ENCODE measurements around the gene SLAMF1. TPM values are rescaled to one million over a fixed set of nuclear protein-coding genes. Genes with fewer than 3 reads are reported as not detected.
A peak's percentile ranks its signal among the peaks of the same experiment; 100 is the strongest.
"Not testable (repeated sequence)": the region's sequence is repeated elsewhere in the genome, so short reads cannot be mapped to it uniquely, and the experiment has no call there.

Gene SLAMF1
- total and polyA plus RNA-seq, 2 of the 13 experiments (the other 11 are each of a cell fraction or from before 2014, with no cell fraction given), result not detected

- H3K27me3 ChIP-seq (ENCODE audit: control insufficient read depth in 1 of 2, insufficient read depth in 2 of 2, low read length in 2 of 2); H3K9me3 ChIP-seq (ENCODE audit: low read length); H3K4me1 ChIP-seq (ENCODE audit: insufficient read depth, low read length); DNase-seq (ENCODE audit: low spot score); H3K4me3 ChIP-seq (replicated peaks in 1 of 3; ENCODE audit: insufficient read depth in 1 of 3, low read depth in 2 of 3, low read length in 3 of 3); H3K36me3 ChIP-seq (replicated peaks in 1 of 2; ENCODE audit: control insufficient read depth in 1 of 2, insufficient read depth in 2 of 2, low read length in 2 of 2); POLR2A ChIA-PET; FAIRE-seq; H3K9ac ChIP-seq (ENCODE audit: insufficient read depth, low read depth, low read length); H3K27ac ChIP-seq (ENCODE audit: extremely low read length, insufficient read depth, low read length); H2AFZ ChIP-seq (ENCODE audit: low read length); H3K4me2 ChIP-seq (ENCODE audit: low read depth, low read length); intact Hi-C loops (cut with micrococcal nuclease; ENCODE audit: unreplicated experiment); BruUV-seq (replicated peaks); H3K79me2 ChIP-seq (ENCODE audit: insufficient read depth, low read length); in situ Hi-C loops (cut with HindIII; ENCODE audit: extremely low pct_ligation_motif_present, low pct_unique_long_range_greater_than_20kb); H4K20me1 ChIP-seq (ENCODE audit: insufficient read depth, low read length); CTCF ChIA-PET (ENCODE audit: low intra/inter-chr PET ratio, low total read pairs); ATAC-seq: not testable (repeated sequence)
- WGBS (ENCODE audit: low lambda C conversion rate), result 0% methylated on average over 2 of the region's 2 CpGs
- peak; percentile 89; the same call in 1 of the 2 replicates for TF ChIP-seq SETDB1 (CRISPR knock-in tag; IDR thresholded peaks at IDR 0.05; ENCODE audit: borderline replicate concordance)
These were observed 84.1 kb downstream of the SLAMF1 start for GRCh38 chr1:160562745-160563144.

GRCh38 chr1:160560806-160561205 is 86.0 kb downstream of the SLAMF1 start:
- no TSS peak for BruUV-seq (replicated peaks)
- POLR2A ChIA-PET, result no interaction called here
- no peak for TF ChIP-seq GRHL1 (CRISPR knock-in tag; conservative IDR thresholded peaks at IDR 0.05)
- no peak for TF ChIP-seq GMEB2 (CRISPR knock-in tag; IDR thresholded peaks at IDR 0.05; ENCODE audit: low read depth)
- TF ChIP-seq HDAC2 (CRISPR knock-in tag; IDR thresholded peaks at IDR 0.05), result no peak
- TF ChIP-seq SALL2 (CRISPR knock-in tag; IDR thresholded peaks at IDR 0.05), result no peak
- no peak for TF ChIP-seq ZFP36 (IDR thresholded peaks at IDR 0.05; ENCODE audit: borderline replicate concordance, low read depth, low read length, partially characterized antibody)
- TF ChIP-seq NR2C2 (CRISPR knock-in tag; IDR thresholded peaks at IDR 0.05; ENCODE audit: borderline replicate concordance), result no peak
- TF ChIP-seq CREM (IDR thresholded peaks at IDR 0.05), result no peak
- TF ChIP-seq CREM (CRISPR knock-in tag; IDR thresholded peaks at IDR 0.05), result no peak
- no peak for TF ChIP-seq ZNF382 (CRISPR knock-in tag; IDR thresholded peaks at IDR 0.05; ENCODE audit: borderline replicate concordance)
- TF ChIP-seq ZBTB7B (CRISPR knock-in tag; IDR thresholded peaks at IDR 0.05), result no peak
- no peak for TF ChIP-seq MXD4 (CRISPR knock-in tag; IDR thresholded peaks at IDR 0.05)
- no peak for TF ChIP-seq GPN1 (CRISPR knock-in tag; IDR thresholded peaks at IDR 0.05; ENCODE audit: borderline replicate concordance)
- no peak for TF ChIP-seq ZSCAN29 (CRISPR knock-in tag; conservative IDR thresholded peaks at IDR 0.05)
- TF ChIP-seq, protein P1, sequence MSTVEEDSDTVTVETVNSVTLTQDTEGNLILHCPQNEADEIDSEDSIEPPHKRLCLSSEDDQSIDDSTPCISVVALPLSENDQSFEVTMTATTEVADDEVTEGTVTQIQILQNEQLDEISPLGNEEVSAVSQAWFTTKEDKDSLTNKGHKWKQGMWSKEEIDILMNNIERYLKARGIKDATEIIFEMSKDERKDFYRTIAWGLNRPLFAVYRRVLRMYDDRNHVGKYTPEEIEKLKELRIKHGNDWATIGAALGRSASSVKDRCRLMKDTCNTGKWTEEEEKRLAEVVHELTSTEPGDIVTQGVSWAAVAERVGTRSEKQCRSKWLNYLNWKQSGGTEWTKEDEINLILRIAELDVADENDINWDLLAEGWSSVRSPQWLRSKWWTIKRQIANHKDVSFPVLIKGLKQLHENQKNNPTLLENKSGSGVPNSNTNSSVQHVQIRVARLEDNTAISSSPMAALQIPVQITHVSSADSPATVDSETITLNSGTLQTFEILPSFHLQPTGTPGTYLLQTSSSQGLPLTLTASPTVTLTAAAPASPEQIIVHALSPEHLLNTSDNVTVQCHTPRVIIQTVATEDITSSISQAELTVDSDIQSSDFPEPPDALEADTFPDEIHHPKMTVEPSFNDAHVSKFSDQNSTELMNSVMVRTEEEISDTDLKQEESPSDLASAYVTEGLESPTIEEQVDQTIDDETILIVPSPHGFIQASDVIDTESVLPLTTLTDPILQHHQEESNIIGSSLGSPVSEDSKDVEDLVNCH (CRISPR knock-in tag; IDR thresholded peaks at IDR 0.05), result no peak

More at GRCh38 chr1:160560806-160561205, 86.0 kb downstream of the SLAMF1 start:
- FAIRE-seq (no peak), DNase-seq (ENCODE audit: low spot score) (no peak), ATAC-seq (no peak)
- Histone ChIP-seq H3K9me3 (ENCODE audit: low read length) (peaks cover 9% of the 10 kb centered on the region), H2AFZ (ENCODE audit: low read length) (no peak overlapping the region), H3K9ac (ENCODE audit: insufficient read depth, low read depth, low read length) (no peak overlapping the region), H3K4me3 (replicated peaks in 1 of 3; ENCODE audit: insufficient read depth in 1 of 3, low read depth in 2 of 3, low read length in 3 of 3) (no peak overlapping the region), H3K27me3 (ENCODE audit: control insufficient read depth in 1 of 2, insufficient read depth in 2 of 2, low read length in 2 of 2) (no peaks in the 10 kb centered on the region), H3K79me2 (ENCODE audit: insufficient read depth, low read length) (no peaks in the 10 kb centered on the region), H3K36me3 (replicated peaks in 1 of 2; ENCODE audit: control insufficient read depth in 1 of 2, insufficient read depth in 2 of 2, low read length in 2 of 2) (no peaks in the 10 kb centered on the region), H3K4me1 (ENCODE audit: insufficient read depth, low read length) (no peaks in the 10 kb centered on the region), H4K20me1 (ENCODE audit: insufficient read depth, low read length) (no peaks in the 10 kb centered on the region), H3K4me2 (ENCODE audit: low read depth, low read length) (no peak overlapping the region), H3K27ac (ENCODE audit: extremely low read length, insufficient read depth, low read length) (no peak overlapping the region)
- in situ Hi-C loops (cut with HindIII; ENCODE audit: extremely low pct_ligation_motif_present, low pct_unique_long_range_greater_than_20kb), result no loop called here
- CTCF ChIA-PET (ENCODE audit: low intra/inter-chr PET ratio, low total read pairs), result no interaction called here
- intact Hi-C loops (cut with micrococcal nuclease; ENCODE audit: unreplicated experiment), result no loop called here
